Kidney (tissue), 14 donors: ENCODE measurements around the gene KRT10. TPM values are rescaled to one million over a fixed set of nuclear protein-coding genes. Genes with fewer than 3 reads are reported as not detected.

ENCODE experiments used
- DNase-seq, 5 donors: peaks; one replicate each; pipeline ENCODE4 v3.0.0-alpha.2; 2013 to 2020
- FAIRE-seq: peaks from 2 replicates; lab custom pipeline; 2012; peaks lifted over from hg19 to GRCh38; lab: Jason Lieb, UNC
- H3K27ac ChIP-seq, 2 donors: one replicate each; pipeline ENCODE4 v1.7.0; 2013; ENCODE audit warnings: low read depth in 2 of 2, low read length in 2 of 2, inconsistent platforms in 1 of 2
- H3K27me3 ChIP-seq: one replicate; pipeline ENCODE4 v1.7.1; 2013; ENCODE audit warnings: low read length, inconsistent platforms; ENCODE audit not compliant: control insufficient read depth, insufficient read depth
- H3K36me3 ChIP-seq, 3 donors: one replicate each; pipeline versions ENCODE4 v1.7.0 to v1.7.1; 2013; ENCODE audit warnings: low read length in 3 of 3, control low read depth in 1 of 3, inconsistent platforms in 1 of 3; ENCODE audit not compliant: insufficient read depth in 3 of 3, control insufficient read depth in 2 of 3
- H3K4me1 ChIP-seq, 3 donors: one replicate each; pipeline versions ENCODE4 v1.7.0 to v1.7.1; 2013; ENCODE audit warnings: low read length in 3 of 3, inconsistent platforms in 1 of 3, low read depth in 1 of 3; ENCODE audit not compliant: control insufficient read depth in 2 of 3, insufficient read depth in 2 of 3
- H3K4me3 ChIP-seq, 3 donors: one replicate each; pipeline versions ENCODE4 v1.7.0 to v1.8.1; 2013; ENCODE audit warnings: low read length in 3 of 3, control low read depth in 1 of 3, inconsistent platforms in 1 of 3
- H3K9ac ChIP-seq, 3 donors: one replicate each; pipeline versions ENCODE4 v1.7.0 to v1.7.1; 2013; ENCODE audit warnings: low read length in 3 of 3, control low read depth in 1 of 3, inconsistent platforms in 1 of 3
- H3K9me3 ChIP-seq, 3 donors: one replicate each; pipeline versions ENCODE4 v1.7.0 to v1.7.1; 2013; ENCODE audit warnings: low read length in 3 of 3, control low read depth in 1 of 3, inconsistent platforms in 1 of 3; ENCODE audit not compliant: control insufficient read depth in 2 of 3, insufficient read depth in 1 of 3
- CTCF ChIP-seq: IDR thresholded peaks from 3 replicates; pipeline ENCODE4 v1.5.1; 2012; ENCODE audit warnings: mild to moderate bottlenecking, moderate library complexity, borderline replicate concordance; ENCODE audit not compliant: insufficient read depth; ENCODE audit errors: extremely low read depth
- intact Hi-C: fragments of 100-400 bp; cut with DNase I; formaldehyde crosslinking; loops from one replicate; pipeline ENCODE4 v1.11.1; 2022
- polyA plus RNA-seq: library from polyadenylated mRNA; stranded (reverse); fragments of 350-450 nt; fragmentation: Illumina TruSeq; extraction: RNeasy Lipid Tissue Mini Kit (QIAGEN cat#74804); gene quantifications from one replicate; pipeline ENCODE4 v1.2.3, GENCODE V29; 2014; ENCODE audit warnings: low read depth, low replicate concordance; ENCODE audit not compliant: insufficient read depth
- total RNA-seq: library from RNA; stranded (reverse); fragmentation: NEBNext Ultra II Directional; extraction: Animal tissue kit (Norgen Biotek cat#: 25700); gene quantifications from one replicate; pipeline ENCODE4 v1.2.1, GENCODE V29; 2021
- donor health status: control.
- donor health status: control.
- donor health status: control.
- donor health status: control.
- donor health status: control.
- donor health status: DM: yes; HTN: yes; CAD: no.
- donor health status: Normal renal cell carcinoma (clear cell type).

KRT10 gene
- total and polyA plus RNA-seq, 2 donors from 2014 or later: 47.9 to 50.9 TPM

GRCh38 chr17:40848583-40849235 lies 26.3 kb upstream of the KRT10 start:
- no peaks in the 10 kb centered on the region for H3K9me3 ChIP-seq
- no peak overlapping the region for H3K4me3 ChIP-seq
- DNase-seq: no peak
- H3K36me3 ChIP-seq: no peaks in the 10 kb centered on the region
- intact Hi-C loops: no loop called here
- H3K4me1 ChIP-seq: no peaks in the 10 kb centered on the region
- TF ChIP-seq CTCF: no peak
- FAIRE-seq: no peak
- no peak overlapping the region for H3K27ac ChIP-seq
- H3K27me3 ChIP-seq: no peaks in the 10 kb centered on the region
- H3K9ac ChIP-seq: no peak overlapping the region

GRCh38 chr17:40846515-40847144 lies 24.2 kb upstream of the KRT10 start:
- no peak for FAIRE-seq

GRCh38 chr17:40844671-40845107 lies 22.3 kb upstream of the KRT10 start:
- no peaks in the 10 kb centered on the region for H3K27me3 ChIP-seq
- H3K4me1 ChIP-seq: no peaks in the 10 kb centered on the region
- H3K9me3 ChIP-seq: no peaks in the 10 kb centered on the region
- no peaks in the 10 kb centered on the region for H3K36me3 ChIP-seq
- no peak overlapping the region for H3K27ac ChIP-seq
- no peak for DNase-seq
- intact Hi-C loops: no loop called here
- TF ChIP-seq CTCF: no peak
- H3K4me3 ChIP-seq: no peak overlapping the region
- no peak for FAIRE-seq
- no peak overlapping the region for H3K9ac ChIP-seq

More at GRCh38 chr17:40846515-40847144, 24.2 kb upstream of the KRT10 start:
- no peaks in the 10 kb centered on the region for H3K36me3 ChIP-seq
- H3K4me3 ChIP-seq: no peak overlapping the region
- peak in 1 of 5 donors; percentile 7 for DNase-seq
- no peaks in the 10 kb centered on the region for H3K27me3 ChIP-seq
- no peak overlapping the region for H3K9ac ChIP-seq
- intact Hi-C loops: no loop called here
- H3K9me3 ChIP-seq: no peaks in the 10 kb centered on the region
- TF ChIP-seq CTCF: no peak
- H3K4me1 ChIP-seq: no peaks in the 10 kb centered on the region
- H3K27ac ChIP-seq: no peak overlapping the region
